Osteoblast (primary cell): Measurements from ENCODE around the gene CLDN1. TPM values are rescaled to one million over a fixed set of nuclear protein-coding genes. Genes with fewer than 3 reads are reported as not detected.

Experiments used
- DNase-seq: peaks from one replicate; pipeline ENCODE4 v3.0.0; 2011; ENCODE audit warnings: low spot score, mixed read lengths; ENCODE audit not compliant: insufficient read length; ENCODE audit errors: missing footprints
- H2AFZ ChIP-seq: 2 replicates; pipeline ENCODE4 v1.6.0; 2011; ENCODE audit warnings: mild to moderate bottlenecking, low read length
- H3K27ac ChIP-seq: 2 replicates; pipeline ENCODE4 v1.5.1; 2011; ENCODE audit warnings: mild to moderate bottlenecking, low read depth, low read length, moderate library complexity
- H3K27me3 ChIP-seq: 2 replicates; pipeline ENCODE4 v1.6.0; 2012; ENCODE audit warnings: mild to moderate bottlenecking, control low read depth, inconsistent platforms, low read length, moderate library complexity; ENCODE audit not compliant: insufficient read depth
- H3K36me3 ChIP-seq: 2 replicates; pipeline ENCODE4 v1.5.1; 2011; ENCODE audit warnings: mild to moderate bottlenecking, low read length, control low read depth, moderate library complexity; ENCODE audit not compliant: insufficient read depth
- H3K4me1 ChIP-seq: 2 replicates; pipeline ENCODE4 v1.5.1; 2011; ENCODE audit warnings: mild to moderate bottlenecking, low read length, control low read depth, moderate library complexity; ENCODE audit not compliant: insufficient read depth
- H3K4me2 ChIP-seq: 2 replicates; pipeline ENCODE4 v1.6.0; 2011; ENCODE audit warnings: mild to moderate bottlenecking, low read length; ENCODE audit not compliant: insufficient read depth
- H3K4me3 ChIP-seq: fragments of 200-600 bp; sonication (generic); 3 replicates; pipeline ENCODE4 v1.5.1; 2012; ENCODE audit warnings: mild to moderate bottlenecking, low read length, inconsistent platforms; ENCODE audit not compliant: insufficient read depth
- H3K79me2 ChIP-seq: 2 replicates; pipeline ENCODE4 v1.6.0; 2012; ENCODE audit warnings: mild to moderate bottlenecking, low read length, control low read depth, inconsistent platforms; ENCODE audit not compliant: insufficient read depth
- H3K9me3 ChIP-seq: 2 replicates; pipeline ENCODE4 v1.5.1; 2011; ENCODE audit warnings: low read depth, low read length, control low read depth
- H4K20me1 ChIP-seq: 2 replicates; pipeline ENCODE4 v1.6.0; 2012; ENCODE audit warnings: mild to moderate bottlenecking, low read length, control low read depth; ENCODE audit not compliant: insufficient read depth
- CTCF ChIP-seq: IDR thresholded peaks from 2 replicates; pipeline ENCODE4 v1.5.1; 2011; ENCODE audit warnings: mild to moderate bottlenecking, low read depth, low read length, moderate library complexity; ENCODE audit errors: extremely low read depth
- total RNA-seq: library from RNA; depleted of rRNA; stranded (reverse); fragments of >200 nt; gene quantifications from 2 replicates; pipeline ENCODE4 v1.2.3, GENCODE V29; 2012

Gene CLDN1
- total RNA-seq, 1 donor: 1.1 TPM

- Histone ChIP-seq H2AFZ (no peak overlapping the region), H3K4me3 (no peak overlapping the region), H3K27ac (no peak overlapping the region), H3K9me3 (no peaks in the 10 kb centered on the region), H3K4me1 (peaks cover 8% of the 10 kb centered on the region), H3K36me3 (no peaks in the 10 kb centered on the region), H3K4me2 (no peak overlapping the region), H4K20me1 (no peaks in the 10 kb centered on the region), H3K27me3 (no peaks in the 10 kb centered on the region), H3K79me2 (no peaks in the 10 kb centered on the region)
- DNase-seq: no peak
- no peak for TF ChIP-seq CTCF
These were observed 14.4 kb upstream of the CLDN1 start for GRCh38 chr3:190336516-190337189.

- no peak overlapping the region for H3K4me3 ChIP-seq
- H3K4me1 ChIP-seq: peaks cover 2% of the 10 kb centered on the region
- no peaks in the 10 kb centered on the region for H3K9me3 ChIP-seq
- no peak overlapping the region for H3K4me2 ChIP-seq
- H3K27ac ChIP-seq: no peak overlapping the region
- H4K20me1 ChIP-seq: no peaks in the 10 kb centered on the region
- DNase-seq: no peak
- no peak for TF ChIP-seq CTCF
- no peaks in the 10 kb centered on the region for H3K36me3 ChIP-seq
- H3K27me3 ChIP-seq: no peaks in the 10 kb centered on the region
- no peaks in the 10 kb centered on the region for H3K79me2 ChIP-seq
- no peak overlapping the region for H2AFZ ChIP-seq
These were observed 11.7 kb upstream of the CLDN1 start for GRCh38 chr3:190333961-190334360.

- Histone ChIP-seq H3K4me3 (no peak overlapping the region), H4K20me1 (no peaks in the 10 kb centered on the region), H3K27me3 (no peaks in the 10 kb centered on the region), H3K36me3 (no peaks in the 10 kb centered on the region), H3K27ac (no peak overlapping the region), H3K4me1 (peaks cover 8% of the 10 kb centered on the region), H3K79me2 (no peaks in the 10 kb centered on the region), H3K9me3 (no peaks in the 10 kb centered on the region), H2AFZ (no peak overlapping the region), H3K4me2 (no peak overlapping the region)
- no peak for DNase-seq
- TF ChIP-seq CTCF: no peak
These were observed 8.9 kb upstream of the CLDN1 start for GRCh38 chr3:190330936-190331734.

GRCh38 chr3:190326930-190327329 lies 4.7 kb upstream of the CLDN1 start:
- TF ChIP-seq CTCF: no peak

More at GRCh38 chr3:190326930-190327329, 4.7 kb upstream of the CLDN1 start:
- Histone ChIP-seq H3K36me3 (no peaks in the 10 kb centered on the region), H2AFZ (no peak overlapping the region), H3K4me2 (no peak overlapping the region), H3K27me3 (no peaks in the 10 kb centered on the region), H3K27ac (no peak overlapping the region), H3K79me2 (no peaks in the 10 kb centered on the region), H4K20me1 (no peaks in the 10 kb centered on the region), H3K4me1 (peaks cover 26% of the 10 kb centered on the region), H3K9me3 (no peaks in the 10 kb centered on the region), H3K4me3 (no peak overlapping the region)
- no peak for DNase-seq
